Neutrophil (primary cell): ENCODE data around the gene CST7.

Experiments used
- H3K27ac ChIP-seq: fragments of 200-600 bp; sonication (generic); 2 replicates; pipeline ENCODE4 v1.5.1; 2016; ENCODE audit warnings: mild to moderate bottlenecking, moderate library complexity
- H3K27me3 ChIP-seq: fragments of 200-600 bp; sonication (generic); 2 replicates; pipeline ENCODE4 v1.6.0; 2016; ENCODE audit warnings: mild to moderate bottlenecking
- H3K36me3 ChIP-seq: fragments of 200-600 bp; sonication (generic); 2 replicates; pipeline ENCODE4 v1.5.1; 2017
- H3K4me1 ChIP-seq, 2 experiments: fragments of 200-600 bp in 1 of 2; sonication (generic) in 1 of 2; 1 replicate in 1 of 2; 2 replicates in 1 of 2; pipeline versions ENCODE4 v1.5.1 to v1.6.1; 2013 to 2016; ENCODE audit warnings: low read depth in 1 of 2, low read length in 1 of 2, mild to moderate bottlenecking in 1 of 2, moderate library complexity in 1 of 2; ENCODE audit not compliant: control insufficient read depth in 1 of 2, insufficient read depth in 1 of 2
- H3K4me3 ChIP-seq, 2 experiments: fragments of 200-600 bp in 1 of 2; sonication (generic) in 1 of 2; 1 replicate in 1 of 2; 2 replicates in 1 of 2; pipeline ENCODE4 v1.5.1; 2013 to 2016; ENCODE audit warnings: low read depth in 1 of 2, low read length in 1 of 2, mild to moderate bottlenecking in 1 of 2, moderate library complexity in 1 of 2
- H3K9me3 ChIP-seq: fragments of 200-600 bp; sonication (generic); 2 replicates; pipeline ENCODE4 v1.5.1; 2016
- TF ChIP-seq, protein P1 (sequence below): fragments of 200-600 bp; sonication (generic); IDR thresholded peaks from 2 replicates; pipeline ENCODE4 v1.5.1; 2016; ENCODE audit warnings: antibody characterized with exemption

Gene CST7

DNA sequence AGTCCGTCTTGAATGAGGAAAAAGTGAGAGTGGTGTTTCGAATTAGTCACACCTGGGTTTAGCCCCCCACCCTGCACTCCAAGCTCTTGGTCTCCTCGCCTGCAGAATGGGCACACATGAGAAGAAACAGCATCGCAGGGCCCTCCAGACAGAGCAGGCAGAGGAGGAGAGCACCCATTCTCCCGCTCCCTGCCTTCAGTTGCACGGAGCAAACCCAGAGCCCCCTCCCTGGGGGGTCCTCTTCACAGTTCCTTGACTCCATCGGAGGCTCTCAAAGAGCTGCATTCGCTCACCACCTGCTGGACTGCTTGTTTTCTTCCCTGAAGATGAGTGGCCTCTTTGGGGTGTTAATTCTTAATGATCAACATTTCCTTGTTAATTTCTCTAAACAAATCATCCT is 5.1 kb downstream of the CST7 start:
- Histone ChIP-seq H3K36me3 (peaks cover 58% of the 10 kb centered on the region), H3K4me3 (peak overlapping the region in 1 of 2 experiments; percentile 84), H3K4me1 (peaks cover 44 to 68% of the 10 kb centered on the region in 2 experiments), H3K27ac (peak overlapping the region; percentile 94), H3K27me3 (no peaks in the 10 kb centered on the region), H3K9me3 (no peaks in the 10 kb centered on the region)
- TF ChIP-seq, protein P1, sequence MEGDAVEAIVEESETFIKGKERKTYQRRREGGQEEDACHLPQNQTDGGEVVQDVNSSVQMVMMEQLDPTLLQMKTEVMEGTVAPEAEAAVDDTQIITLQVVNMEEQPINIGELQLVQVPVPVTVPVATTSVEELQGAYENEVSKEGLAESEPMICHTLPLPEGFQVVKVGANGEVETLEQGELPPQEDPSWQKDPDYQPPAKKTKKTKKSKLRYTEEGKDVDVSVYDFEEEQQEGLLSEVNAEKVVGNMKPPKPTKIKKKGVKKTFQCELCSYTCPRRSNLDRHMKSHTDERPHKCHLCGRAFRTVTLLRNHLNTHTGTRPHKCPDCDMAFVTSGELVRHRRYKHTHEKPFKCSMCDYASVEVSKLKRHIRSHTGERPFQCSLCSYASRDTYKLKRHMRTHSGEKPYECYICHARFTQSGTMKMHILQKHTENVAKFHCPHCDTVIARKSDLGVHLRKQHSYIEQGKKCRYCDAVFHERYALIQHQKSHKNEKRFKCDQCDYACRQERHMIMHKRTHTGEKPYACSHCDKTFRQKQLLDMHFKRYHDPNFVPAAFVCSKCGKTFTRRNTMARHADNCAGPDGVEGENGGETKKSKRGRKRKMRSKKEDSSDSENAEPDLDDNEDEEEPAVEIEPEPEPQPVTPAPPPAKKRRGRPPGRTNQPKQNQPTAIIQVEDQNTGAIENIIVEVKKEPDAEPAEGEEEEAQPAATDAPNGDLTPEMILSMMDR, result no peak

DNA sequence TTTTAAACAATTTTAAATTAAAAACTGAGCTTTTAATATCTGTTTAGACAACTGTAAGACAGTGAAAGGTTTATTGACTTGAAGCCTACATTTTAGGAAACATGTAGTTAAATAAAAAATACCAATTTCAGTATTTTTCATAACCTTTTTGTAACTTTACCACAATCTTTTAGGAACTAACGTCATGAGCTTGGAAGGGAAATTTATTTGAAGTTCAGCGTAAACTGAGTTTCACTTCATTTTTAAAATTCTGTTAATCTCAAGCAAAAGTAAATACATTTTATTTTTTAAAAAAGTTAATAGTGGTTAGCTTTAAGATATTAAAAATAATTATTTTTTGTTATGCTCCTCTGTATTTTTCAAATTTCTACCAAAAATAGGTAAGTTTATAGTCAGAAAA is 5.5 kb downstream of the CST7 start:
- Histone ChIP-seq H3K4me3 (peak overlapping the region in 1 of 2 experiments; percentile 84), H3K27ac (peak overlapping the region; percentile 94), H3K4me1 (peaks cover 40 to 64% of the 10 kb centered on the region in 2 experiments), H3K36me3 (peaks cover 62% of the 10 kb centered on the region), H3K9me3 (no peaks in the 10 kb centered on the region), H3K27me3 (no peaks in the 10 kb centered on the region)
- TF ChIP-seq, protein P1, result no peak

DNA sequence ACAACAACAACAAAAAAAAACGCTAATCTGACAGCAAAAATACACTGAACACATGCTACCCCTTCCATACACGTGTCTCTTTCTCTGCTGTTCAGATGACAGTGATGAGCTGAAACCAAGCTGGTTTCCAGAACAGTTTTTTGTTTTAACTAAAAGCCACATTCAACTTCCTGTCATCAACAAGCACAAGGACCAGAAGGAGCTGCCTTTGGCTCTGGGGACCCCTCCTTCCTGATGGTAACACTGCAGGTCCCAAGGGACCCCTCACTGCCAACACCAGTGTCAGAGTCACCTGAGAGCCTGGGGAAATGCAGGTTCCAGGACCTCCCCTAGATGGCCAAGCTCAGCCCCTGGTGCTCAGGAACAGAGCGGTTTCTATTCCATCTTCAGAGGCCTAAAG is 6.0 kb downstream of the CST7 start:
- H3K4me3 ChIP-seq, result no peak overlapping the region
- no peaks in the 10 kb centered on the region for H3K9me3 ChIP-seq
- TF ChIP-seq, protein P1, result no peak
- H3K27me3 ChIP-seq, result no peaks in the 10 kb centered on the region
- peak overlapping the region; percentile 94 for H3K27ac ChIP-seq
- H3K4me1 ChIP-seq, result peaks cover 40 to 60% of the 10 kb centered on the region in 2 experiments
- peaks cover 67% of the 10 kb centered on the region for H3K36me3 ChIP-seq

DNA sequence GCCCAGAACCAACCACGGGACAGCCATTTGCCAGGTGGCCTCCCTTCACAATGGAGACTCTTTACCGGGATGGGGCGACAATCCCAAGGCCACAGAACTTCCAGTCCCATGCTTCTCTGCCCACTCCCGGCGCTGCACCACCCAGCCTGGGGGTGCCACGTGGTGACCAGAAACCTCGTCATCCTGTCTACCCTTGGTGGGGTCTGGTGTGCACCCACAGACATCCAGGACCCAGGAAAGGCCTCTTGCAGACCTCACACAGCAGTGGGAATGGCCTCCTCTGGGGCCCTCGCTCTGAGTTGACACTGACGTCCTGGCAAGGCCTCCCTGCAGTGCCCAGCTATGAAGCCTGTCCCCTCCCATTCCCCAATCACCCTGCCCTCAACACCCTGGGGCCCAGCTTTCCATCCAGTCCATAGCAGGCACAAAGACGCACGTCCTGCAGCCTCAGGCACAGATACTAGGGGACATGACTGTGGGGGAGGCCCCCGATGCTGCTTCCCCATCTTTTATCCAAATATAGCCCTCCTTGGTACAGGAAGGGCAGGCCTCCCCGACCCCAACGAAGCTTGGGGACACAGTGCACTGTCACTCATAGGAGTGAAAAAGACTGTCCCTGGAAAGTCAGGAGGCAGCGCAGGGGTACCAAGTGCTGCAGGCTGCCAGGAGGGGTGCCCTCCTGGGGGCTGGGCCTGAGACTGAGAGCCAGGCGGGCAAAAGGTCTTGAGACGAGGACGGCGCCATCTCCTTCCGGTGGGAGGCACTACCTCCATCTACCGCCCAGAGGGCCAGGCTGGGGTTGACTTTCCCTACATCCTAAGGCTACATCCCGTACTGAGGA is 7.2 kb downstream of the CST7 start:
- no peaks in the 10 kb centered on the region for H3K27me3 ChIP-seq
- TF ChIP-seq, protein P1, result no peak
- H3K4me1 ChIP-seq, result peaks cover 32 to 50% of the 10 kb centered on the region in 2 experiments
- H3K27ac ChIP-seq, result peak overlapping the region; percentile 64
- H3K4me3 ChIP-seq, result no peak overlapping the region
- H3K9me3 ChIP-seq, result no peaks in the 10 kb centered on the region
- H3K36me3 ChIP-seq, result peaks cover 76% of the 10 kb centered on the region

DNA sequence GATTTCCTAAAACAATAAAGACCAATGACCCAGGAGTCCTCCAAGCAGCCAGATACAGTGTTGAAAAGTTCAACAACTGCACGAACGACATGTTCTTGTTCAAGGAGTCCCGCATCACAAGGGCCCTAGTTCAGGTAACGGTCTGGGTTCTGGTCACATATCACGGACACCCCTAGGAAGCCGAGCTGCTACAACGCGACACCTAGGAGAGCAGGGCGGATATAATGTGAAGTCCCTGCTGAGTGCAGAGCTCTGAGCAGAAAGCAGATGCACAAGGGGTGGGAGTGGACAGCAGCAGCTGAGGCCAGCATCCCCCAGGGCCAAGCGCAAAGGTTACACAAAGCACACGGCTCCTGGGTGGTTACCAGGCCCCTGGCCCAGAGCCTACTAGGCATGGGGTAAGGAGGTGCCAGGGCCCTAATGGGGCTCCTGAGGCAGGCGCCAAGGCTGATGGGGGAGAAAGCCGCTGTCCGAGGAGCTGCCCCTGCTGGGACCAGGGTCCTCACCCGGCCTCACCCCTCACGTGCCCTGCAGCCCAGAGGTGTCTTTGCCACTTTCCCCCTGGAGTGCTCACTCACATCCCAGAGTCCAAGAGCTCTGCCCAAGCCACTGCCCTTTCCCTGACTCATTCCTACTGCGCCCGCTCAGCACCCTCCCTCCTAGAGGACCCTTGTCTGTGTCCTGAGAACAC is 8.4 kb downstream of the CST7 start:
- TF ChIP-seq, protein P1, result no peak
- no peaks in the 10 kb centered on the region for H3K27me3 ChIP-seq
- H3K4me1 ChIP-seq, result peaks cover 19 to 37% of the 10 kb centered on the region in 2 experiments
- no peaks in the 10 kb centered on the region for H3K9me3 ChIP-seq
- peak overlapping the region; percentile 59 for H3K27ac ChIP-seq
- peaks cover 88% of the 10 kb centered on the region for H3K36me3 ChIP-seq
- H3K4me3 ChIP-seq, result no peak overlapping the region
